ENCODE data around the gene VPS4A.
"Not testable (repeated sequence)": the region's sequence is repeated elsewhere in the genome, so short reads cannot be mapped to it uniquely, and the experiment has no call there.

Gene VPS4A

DNA sequence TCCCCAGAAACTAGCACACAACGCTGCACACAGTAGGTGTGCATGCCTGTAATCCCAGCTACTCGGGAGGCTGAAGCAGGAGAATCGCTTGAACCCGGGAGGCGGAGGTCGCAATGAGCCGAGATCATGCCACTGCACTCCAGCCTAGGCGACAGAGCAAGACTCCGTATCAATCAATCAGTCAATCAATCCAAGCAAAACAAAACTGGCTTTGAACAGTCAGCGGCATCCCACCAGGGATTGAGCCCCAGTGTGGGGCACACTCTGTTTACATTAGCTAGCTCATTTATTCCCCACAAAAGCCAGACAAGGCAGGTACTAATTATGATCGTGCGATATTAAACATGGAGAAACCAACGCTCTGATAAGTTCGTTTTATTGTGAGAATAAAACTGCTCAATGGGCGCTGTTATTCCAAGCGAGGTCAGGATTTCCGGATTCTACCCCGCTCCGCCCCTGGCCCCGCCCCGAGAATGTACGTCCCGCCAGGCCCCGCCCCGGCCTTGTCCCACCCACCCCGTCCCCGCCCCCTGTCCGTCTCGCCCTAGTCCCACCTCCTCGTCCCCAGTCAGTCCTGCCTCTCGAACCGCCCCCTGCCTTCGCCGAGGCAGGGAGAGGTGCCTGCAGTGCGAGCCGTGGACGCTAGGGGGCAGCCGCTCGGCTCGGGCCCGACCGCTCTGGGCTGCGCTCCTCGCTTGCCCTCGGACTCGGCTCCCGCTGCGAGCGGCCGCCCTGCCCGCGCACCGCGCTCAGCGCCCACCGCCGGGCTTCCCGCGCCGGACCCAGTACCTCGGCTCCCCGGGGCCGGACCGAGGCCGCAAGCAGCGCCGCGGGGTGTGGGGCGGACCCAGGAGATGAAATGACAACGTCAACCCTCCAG lies at the start of gene VPS4A:
VPS4A (plus strand) TSS at position 698 of the 880 bp plus-strand sequence; CDS start at position 860, 162 bp downstream.
- DNase-seq = peak; percentile 87

DNA sequence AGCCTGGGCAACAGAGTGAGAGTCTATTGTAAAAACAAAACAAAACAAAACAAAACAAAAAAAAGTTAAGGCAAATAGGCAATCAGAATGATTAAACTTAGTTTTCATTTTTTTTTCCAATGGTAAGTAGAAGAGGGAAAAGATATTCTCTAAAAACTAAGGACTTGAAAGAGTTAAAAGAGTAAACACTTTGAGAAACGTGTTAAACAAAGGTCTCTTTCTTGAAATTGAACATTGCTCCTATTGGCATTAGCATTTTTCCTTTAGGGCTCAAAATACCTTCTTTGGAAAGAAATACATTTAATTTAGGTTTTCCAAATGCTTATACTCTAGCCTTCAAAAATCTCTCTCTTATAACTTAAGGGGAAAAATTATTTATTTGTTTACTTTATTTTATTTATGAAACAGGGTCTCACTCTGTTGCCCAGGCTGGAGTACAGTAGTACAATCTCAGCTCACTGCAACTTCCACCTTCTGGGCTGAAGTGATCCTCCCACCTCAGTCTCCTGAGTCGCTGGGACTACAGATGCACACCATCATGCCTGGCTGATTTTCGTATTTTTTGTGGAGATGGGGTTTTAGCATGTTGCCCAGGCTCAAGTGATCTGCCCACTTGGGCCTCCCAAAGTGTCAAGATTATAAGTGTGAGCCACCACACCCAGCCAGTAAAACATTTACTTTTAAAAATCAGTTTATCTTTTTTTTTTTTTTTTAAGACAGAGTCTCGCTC lies 44.7 kb upstream of the VPS4A start:
- no peak for DNase-seq

DNA sequence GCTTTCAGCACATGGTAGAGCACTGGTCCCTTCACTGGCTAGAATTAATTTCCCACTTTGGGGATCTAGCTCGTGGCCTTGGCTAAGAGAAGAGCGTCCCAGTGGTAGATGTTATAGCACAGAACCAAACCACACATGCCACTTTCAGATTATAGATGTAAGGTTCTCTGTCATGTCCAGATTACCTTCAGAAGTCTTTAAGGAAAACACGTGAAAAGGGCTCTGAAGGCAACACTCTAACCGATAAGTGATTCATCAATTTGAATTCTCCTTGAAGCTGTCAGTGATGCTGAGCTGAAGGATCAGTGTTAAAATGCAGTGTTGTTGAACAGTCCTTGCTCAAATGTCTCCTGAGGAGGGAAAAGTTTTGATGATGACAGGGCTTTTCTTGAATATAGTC lies 43.5 kb upstream of the VPS4A start:
- DNase-seq = no peak

DNA sequence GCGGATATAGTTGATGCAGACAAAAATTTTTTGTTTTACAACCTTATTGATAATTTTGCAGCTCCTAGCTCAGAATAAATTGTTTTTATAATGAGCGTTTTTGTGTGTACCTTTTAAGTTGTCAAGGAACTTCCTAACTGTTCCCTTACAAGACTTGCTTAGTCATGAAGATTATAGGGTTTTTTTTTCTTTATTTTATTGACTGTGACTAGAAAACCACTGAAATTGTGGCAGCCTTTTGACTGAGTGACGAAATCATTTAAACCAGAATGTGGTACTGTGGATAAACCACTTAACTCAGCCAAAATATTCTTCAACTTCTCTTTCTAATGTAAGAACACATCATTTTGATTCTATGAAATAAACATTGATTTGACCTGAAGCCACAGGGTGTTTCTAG lies 40.8 kb upstream of the VPS4A start:
- no peak for DNase-seq

DNA sequence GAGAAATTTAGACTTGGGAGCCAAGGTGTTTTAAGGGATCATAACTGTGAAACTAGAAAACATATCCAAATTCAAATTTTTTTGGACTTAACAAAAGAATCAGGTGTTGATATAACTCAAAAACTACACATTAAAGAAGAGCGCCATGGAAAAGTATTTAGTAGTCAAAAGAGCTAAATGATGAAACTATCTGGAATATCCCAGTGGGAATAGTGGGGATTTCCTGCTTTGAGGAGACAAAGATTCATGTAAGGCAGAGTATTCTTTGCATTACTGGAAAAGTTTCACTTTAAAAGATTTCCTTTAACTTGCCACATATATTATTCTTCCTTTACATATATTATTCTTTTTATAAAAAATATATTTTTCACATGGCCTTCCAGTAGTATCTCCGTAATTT lies 40.3 kb upstream of the VPS4A start:
- no peak for DNase-seq

DNA sequence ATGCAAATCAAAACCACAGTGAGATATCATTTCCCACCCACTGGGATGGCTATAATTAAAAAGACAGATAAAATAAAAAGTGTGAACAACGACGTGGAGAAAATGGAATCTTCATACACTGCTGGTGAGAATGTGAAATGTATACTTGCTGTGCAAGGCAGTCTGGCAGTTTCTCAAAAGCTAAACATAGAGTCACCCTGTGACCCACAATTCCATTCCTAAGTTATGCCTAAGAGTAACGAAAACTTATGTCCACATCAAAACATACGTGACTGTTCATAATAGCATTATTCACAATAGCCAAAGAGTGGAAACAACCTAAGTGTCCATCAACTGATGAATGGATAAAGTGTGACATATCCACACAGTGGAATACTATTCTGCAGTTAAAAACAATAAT lies 38.1 kb upstream of the VPS4A start:
- DNase-seq = no peak

DNA sequence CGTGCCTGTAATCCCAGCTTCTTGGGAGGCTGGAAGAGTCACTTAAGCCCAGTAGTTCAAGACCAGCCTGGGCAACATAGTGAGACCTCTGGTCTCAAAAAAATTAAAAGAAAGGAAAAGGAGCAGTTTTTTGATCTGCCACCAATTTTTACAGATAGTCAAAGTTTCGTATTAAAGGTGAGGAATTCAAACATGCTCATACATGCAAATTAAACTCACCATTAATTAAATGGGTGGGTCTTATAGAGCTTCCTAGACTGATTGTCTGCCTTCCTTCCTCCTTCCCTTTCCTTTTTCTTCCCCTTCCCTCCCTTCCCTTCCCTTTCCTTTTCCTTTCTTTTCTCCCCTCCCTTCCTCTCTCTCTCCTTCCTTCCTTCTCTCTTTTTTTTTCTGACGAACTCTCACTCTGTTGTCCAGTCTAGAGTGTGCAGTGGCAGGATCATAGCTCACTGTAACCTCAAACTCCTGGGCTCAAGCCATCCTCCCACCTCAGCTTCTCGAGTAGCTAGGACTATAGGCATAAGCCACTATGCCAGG lies 36.4 kb upstream of the VPS4A start:
- no peak for DNase-seq

DNA sequence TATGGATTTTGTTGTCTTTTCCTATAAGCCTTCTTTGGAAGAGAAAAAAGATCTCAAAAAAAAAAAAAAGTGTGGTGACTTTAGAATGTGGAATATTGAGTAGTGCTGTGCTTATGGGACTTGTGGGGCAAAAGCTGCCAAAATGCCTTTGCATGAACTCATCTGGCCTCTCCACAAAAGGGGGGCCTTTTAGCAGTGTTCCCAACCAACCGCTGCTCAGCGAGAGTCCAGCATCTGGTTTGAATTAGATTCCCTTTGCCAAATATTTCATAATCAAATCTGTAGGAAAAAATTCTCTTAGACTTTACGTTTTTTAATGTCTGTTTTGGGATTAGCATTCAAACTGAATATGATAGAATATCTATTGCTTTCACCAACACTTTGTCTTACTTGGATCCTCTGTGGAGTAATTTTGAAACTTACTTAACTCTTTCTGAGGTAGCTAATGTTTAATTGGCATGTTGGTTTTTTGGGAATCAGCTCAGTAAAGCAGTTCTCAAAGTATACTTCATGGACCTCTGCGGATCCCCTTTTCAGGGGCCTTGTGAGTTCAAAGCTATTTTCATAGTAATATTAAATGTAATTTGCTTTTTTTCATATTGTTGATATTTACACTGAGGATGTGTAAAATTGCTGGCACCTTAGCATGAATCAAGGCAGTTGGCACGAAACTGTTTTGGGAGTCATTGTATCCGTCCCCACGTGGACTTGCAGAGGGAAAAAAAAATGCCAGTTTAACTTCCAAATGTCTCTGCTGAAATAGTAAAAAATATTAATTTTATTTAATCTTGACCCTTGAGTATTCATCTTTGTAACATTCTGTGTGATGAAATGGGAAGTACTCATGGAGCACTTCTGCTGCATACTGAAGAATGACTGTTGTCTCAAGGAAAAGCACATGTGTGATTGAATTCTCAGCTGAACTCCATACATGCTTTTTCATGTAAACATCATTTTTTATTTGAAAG lies 34.7 kb upstream of the VPS4A start:
- no peak for DNase-seq

DNA sequence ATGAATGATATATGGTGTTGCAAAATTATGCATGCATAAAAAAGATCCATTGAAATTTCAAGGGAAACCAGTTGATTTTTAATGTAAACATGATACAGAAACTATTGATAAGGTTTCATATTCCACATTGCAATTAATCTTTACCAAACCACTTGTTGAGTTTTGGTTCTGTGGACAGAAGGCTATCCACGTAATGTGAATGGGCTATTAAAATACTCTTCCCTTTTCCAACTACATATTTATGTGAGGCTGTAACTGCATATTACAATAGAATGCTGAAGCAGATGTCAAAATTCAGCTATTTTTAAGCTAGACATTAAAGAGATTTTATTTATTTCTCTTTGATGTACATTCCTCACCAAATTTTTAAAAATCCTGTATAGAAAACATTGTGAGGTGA lies 33.7 kb upstream of the VPS4A start:
- DNase-seq = no peak

DNA sequence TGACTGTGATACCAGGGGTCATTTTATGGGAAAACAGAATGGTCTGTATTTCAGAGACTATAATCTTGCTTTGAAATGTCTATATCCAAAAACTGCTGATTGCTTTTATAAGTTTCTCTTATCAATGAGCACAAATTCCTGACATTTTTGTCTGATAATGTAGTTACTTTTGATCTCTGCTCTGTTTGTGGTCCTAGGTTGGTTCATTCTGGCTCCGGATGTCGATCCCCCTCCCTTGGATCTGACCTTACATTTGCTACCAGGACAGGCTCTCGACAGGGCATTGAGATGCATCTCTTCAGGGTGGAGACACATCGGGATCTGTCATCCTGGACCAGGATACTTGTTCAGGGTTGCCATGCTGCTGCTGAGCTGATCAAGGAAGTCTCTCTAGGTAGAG lies 27.3 kb upstream of the VPS4A start:
- DNase-seq = no peak

DNA sequence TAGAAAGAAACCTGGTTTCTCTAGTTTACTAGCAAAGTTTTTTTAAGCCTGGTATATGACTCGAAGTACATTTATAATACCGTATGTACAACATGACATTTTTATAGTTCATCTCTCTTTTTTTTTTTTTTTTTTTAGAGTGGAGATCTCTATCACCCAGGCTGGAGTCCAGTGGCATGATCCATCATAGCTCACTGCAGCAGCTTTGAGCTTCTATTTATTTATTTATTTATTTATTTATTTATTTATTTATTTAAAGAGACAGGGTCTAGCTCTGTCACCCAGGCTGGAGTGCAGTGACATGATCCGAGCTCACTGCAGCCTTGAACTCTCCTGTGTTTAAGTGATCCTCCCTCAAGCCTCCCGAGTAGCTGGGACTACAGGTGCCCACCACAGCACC lies 25.9 kb upstream of the VPS4A start:
- DNase-seq = no peak

DNA sequence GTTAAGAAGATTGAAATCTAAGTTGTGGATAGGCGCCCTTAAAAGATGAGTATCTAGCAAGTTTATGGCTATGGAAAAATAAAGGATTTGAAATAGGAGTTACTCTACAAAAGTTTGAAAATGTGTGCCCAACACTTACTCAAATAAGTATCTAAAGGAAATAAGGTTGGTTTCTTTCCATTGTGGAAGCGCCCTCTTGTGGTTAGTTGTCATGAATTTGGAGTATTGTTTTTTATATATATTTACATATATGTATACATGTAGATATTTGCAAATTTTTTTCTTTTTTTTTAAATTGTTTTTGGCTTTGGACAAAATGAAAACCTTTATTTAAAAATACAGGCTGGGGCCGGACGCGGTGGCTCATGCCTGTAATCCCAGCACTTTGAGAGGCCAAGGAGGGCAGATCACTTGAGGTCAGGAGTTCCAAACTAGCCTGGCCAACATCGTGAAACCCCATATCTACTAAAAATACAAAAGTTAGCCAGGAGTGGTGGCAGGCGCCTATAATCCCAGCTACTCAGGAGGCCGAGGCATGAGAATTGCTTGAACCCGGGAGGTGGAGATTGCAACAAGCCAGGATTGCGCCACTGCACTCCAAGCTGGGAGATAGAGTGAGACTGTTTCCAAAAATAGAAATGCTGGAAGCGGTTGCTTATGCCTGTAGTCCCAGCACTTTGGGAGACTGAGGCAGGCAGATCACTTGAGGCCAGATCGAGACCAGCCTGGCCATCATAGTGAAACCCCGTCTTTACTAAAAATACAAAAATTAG lies 24.0 kb upstream of the VPS4A start:
- peak; percentile 49 for DNase-seq

DNA sequence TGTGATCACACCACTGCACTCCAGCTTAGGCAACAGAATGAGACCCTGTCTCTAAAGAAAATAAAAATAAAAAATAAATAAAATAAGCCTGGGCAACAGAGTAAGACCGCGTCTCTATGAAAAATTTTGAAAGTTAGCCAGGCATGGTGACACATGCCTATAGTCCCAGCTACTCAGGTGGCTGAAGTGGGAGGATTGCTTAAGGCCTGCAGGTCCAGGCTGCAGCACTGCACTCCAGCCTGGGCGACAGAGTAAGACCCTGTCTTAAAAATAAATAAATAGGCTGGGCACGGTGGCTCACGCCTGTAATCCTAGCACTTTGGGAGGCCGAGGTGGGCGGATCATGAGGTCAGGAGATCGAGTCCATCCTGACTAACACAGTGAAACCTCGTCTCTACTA lies 19.5 kb upstream of the VPS4A start:
- not testable (repeated sequence) for DNase-seq

DNA sequence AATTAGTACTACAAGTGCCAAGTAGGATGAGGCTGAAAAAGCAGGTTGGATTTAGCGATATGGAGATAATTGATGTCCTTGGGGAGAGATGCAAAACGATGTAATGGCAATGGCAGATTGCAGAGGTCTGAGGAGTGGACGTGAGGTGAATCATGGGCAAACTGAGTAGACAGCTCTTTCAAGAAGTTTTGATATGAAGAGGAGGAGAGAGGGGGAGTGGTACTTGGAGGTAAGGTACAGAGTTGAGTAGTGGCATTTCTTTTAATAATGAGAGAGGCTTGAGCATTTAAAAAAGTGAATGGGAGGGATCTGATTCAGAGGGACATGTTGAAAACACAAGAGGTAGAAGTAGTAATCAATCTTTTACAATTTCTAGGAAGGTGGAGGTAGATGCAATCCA lies 17.7 kb upstream of the VPS4A start:
- DNase-seq = no peak

DNA sequence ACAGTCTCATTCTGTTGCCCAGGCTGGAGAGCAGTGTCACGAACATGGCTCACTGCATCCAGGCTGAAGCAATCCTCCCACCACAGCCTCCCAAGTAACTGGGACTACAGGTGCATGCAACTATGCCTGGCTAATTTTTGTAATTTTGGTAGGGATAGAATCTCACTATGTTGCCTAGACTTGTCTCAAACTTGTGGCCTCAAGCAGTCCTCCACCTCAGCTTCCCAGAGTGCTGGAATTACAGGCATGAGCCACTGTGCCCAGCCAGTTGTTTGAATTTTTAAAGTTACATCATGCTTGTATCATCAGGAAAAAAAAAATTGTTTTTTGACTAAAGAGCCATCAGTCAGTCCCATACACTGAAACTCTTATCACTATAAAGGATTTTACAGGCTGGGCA lies 17.1 kb upstream of the VPS4A start:
- no peak for DNase-seq

DNA sequence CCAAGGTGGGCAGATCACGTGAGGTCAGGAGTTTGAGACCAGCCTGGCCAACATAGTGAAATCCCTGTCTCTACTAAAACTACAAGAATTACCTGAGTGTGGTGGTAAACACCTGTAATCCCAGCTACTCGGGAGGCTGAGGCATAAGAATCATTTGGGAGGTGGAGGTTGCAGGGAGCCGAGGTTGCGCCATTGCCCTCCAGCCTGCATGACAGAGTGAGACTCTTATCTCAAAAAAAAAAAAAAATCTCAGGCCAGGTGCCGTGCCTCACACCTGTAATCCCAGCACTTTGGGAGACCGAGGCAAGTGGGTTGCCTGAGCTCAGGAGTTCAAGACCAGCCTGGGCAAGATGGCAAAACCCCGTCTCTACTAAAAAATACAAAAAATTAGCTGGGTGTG lies 14.4 kb upstream of the VPS4A start:
- DNase-seq = not testable (repeated sequence)

DNA sequence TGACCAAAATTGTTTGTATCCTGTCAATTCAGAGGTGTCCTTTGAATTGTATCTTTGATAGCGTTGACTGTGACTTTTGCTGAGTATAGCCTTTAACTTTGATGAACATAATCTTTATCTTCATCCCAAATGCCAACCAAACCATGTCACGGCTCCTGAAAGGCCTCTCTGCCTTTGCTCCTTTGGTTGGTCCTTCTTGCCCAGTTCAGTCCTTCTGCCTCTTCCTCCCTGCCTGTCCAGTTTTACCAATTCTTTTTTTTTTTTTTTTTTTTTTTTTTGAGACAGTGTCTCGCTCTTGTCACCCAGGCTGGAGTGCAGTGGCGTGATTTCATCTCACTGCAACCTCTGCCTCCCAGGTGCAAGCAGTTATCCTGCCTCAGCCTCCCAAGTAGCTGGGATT lies 12.9 kb upstream of the VPS4A start:
- no peak for DNase-seq

DNA sequence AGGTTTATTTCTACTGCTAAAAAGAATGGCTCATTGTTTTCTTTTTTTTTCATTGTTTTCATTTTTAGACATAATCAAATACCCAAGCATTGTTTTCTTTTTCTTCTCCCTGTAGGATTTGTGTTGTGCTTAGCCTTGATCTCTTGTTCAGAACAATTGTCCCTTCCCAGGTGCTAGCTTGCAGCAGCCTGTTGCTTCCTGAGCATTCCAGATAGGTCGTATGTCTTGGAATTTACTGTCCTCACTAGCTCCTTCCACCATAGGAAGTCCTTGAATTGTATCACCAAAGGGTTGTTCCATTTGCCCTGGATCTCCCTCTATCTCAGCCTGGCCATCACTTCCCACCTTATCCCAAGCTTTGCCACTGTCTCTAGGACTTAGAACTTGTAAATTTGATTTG lies 10.0 kb upstream of the VPS4A start:
- DNase-seq = no peak

DNA sequence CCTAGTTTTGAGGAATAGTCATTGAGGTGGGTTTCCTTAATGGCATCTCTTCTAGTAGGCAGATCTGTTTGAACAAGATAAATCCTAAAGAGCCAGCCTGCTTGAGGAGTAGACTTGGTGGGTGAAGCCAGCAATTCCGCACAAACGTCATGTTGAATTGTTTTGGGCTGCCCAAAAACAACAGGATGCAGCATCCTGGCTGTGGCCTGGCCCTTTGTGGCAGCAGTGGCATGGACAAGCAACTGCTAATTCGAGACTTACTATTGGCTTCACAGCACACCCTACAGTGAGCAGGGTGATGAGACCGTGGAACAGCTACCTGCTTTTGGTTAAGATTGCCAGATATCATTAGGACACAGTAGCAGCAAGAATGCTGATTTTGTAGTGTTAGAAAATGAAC lies 9.3 kb upstream of the VPS4A start:
- no peak for DNase-seq

DNA sequence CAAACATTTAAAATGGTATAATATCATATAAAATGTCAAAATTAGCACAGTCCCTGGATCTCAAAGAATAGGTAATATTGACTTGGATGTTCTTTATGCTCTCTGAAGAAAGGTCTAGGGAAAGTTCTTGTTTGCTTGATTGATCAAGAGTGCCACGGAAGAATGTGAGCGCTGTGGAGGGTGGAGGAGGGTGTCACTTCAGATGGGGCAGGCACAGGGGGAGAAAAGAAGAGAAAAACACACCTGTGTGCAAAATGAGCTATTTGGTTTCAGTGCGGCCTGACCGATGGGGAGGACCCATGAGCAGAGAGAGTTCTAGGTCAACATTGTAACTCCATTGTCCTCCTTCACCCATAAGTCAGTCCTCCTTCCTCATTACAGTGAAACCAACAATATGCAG lies 8.8 kb upstream of the VPS4A start:
- no peak for DNase-seq

DNA sequence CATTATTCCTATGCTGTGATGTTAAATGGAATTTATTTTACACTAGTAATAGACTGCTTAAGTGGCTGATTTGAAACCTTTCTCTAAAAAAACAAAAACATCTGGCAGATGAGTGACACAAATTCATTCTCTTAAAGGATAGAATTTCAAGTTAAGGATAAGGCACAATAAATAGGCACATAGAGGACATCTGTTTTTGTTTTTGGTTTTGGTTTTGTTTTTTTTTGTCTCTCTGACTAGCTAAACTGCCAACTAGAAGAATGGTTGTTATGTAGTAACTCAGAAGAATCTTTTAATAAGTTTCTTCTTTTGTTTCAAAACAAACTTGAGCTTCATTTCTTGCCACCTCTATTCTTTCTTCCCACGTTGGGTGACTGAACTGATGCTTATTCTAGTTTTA lies 5.1 kb upstream of the VPS4A start:
- DNase-seq = no peak

DNA sequence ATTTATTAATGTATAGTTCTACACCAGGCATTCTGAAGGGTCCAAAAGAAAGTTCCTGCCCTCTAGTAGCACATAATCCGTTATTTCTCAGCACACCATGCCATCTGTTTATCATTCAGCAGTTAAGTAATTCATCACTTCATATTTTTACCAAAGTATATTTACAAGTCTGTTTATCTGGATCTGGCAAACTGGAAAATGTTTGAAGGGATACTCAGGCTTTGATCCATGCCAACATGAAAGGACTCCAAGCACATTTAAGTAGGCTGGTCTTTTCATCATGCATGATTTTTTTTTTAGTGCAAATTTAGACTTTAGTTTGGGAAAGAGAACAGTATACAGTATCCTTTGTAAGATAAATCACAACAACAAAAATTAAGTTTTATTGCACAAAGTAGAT lies 4.1 kb upstream of the VPS4A start:
- DNase-seq = no peak
